ENCODE results near the gene FAM83F.

The FAM83F gene

GRCh38 chr22:40076702-40077645 lies 82.2 kb downstream of the FAM83F start:
- no peak for DNase-seq

GRCh38 chr22:40077646-40078016 lies 82.9 kb downstream of the FAM83F start:
- no peak for DNase-seq

DNA sequence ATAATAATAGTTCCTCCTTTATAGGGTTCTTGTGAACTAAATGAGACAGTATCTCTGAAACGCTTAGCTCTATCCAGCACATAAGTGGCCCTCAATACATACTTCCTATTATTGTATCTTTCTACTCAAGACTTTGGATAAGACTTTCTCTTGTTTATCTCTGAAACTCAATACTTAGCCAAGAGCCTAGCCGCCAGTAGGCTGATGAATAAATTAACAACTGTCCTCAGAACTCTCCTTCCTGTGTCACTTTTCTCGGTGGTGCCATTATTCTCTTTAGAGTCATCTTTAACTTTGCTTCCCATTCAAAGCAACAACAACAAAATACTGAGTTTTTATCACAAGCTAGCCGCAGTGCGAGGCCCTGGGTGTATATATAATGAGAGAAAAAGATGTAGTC lies 86.9 kb downstream of the FAM83F start:
- DNase-seq = no peak

GRCh38 chr22:40082184-40082583 lies 87.4 kb downstream of the FAM83F start:
- no peak for DNase-seq

DNA sequence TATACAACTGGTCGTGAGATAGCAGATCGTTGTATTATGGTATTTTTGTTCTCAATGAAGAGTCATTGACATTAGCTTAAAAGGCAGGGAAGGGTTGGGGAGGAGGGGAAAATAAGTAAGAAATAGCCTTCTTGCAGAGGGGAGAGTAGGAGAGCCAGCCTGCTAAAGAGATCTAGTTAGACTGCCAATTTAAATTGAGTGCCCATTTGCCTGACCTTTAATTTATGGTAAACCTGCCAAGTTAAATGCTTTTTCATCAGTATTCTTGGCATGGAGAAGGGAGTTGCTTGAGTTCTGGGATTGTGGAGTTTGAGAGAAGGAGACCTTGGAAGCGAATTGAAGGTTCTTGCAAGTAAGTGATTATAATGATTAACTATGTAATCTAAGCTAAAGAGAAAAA lies 89.0 kb downstream of the FAM83F start:
- no peak for DNase-seq

- DNase-seq = no peak
These were observed 89.5 kb downstream of the FAM83F start for GRCh38 chr22:40084246-40084645.

DNA sequence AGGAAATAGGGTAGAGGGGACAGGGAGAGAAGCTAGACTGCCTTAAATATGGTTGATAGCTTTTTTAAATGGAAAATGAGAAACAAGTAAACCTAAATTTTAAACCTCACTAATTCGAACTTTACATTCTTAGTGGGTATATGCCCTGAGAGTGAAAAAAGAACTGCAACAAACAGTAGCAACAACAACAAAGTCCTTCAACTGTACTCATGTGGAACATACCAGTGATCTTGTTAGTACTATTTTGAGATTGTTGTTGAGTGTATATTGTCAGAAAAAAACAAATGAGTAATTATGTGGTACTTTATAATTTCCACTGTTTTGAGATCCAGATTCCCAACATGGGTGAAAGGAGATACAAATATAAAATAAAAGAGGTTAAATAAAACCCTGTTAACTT lies 94.1 kb downstream of the FAM83F start:
- DNase-seq = no peak
